Amygdala (tissue), 56 donors: ENCODE data around the gene DHPS.

Experiments used
- DNase-seq, 56 donors: peaks; one replicate each; lab custom pipeline; 2025; lab: John Stamatoyannopoulos, UW

DHPS gene

DNA sequence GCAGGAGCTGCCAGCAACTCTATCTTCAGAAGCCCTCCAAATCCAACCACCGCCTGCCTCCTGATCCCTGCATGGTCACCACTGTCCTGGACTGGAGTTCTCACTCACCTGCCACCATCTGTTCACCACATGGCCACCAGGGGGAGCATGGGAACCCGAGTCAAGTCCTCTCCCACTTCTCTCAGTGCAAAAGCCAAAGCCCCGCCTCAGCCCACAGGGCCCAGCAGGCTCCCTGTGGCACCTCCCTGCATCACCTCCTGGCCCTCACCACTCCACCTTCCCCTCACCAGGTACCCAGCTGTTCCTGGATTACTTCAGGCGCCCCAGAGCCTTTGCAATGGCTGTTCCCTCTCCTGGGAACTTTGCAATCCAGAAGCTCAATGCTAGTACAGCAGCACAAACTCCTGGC is 5.3 kb downstream of the DHPS start:
- DNase-seq: peak in 50 of 56 donors; percentile 6 to 80 (median 36)

- DNase-seq: no peak
Observed at GRCh38 chr19:12675940-12676339, 5.7 kb downstream of the DHPS start.

GRCh38 chr19:12675399-12675798 is 6.3 kb downstream of the DHPS start:
- DNase-seq: no peak

GRCh38 chr19:12672744-12673143 is 8.9 kb downstream of the DHPS start:
- no peak for DNase-seq

DNA sequence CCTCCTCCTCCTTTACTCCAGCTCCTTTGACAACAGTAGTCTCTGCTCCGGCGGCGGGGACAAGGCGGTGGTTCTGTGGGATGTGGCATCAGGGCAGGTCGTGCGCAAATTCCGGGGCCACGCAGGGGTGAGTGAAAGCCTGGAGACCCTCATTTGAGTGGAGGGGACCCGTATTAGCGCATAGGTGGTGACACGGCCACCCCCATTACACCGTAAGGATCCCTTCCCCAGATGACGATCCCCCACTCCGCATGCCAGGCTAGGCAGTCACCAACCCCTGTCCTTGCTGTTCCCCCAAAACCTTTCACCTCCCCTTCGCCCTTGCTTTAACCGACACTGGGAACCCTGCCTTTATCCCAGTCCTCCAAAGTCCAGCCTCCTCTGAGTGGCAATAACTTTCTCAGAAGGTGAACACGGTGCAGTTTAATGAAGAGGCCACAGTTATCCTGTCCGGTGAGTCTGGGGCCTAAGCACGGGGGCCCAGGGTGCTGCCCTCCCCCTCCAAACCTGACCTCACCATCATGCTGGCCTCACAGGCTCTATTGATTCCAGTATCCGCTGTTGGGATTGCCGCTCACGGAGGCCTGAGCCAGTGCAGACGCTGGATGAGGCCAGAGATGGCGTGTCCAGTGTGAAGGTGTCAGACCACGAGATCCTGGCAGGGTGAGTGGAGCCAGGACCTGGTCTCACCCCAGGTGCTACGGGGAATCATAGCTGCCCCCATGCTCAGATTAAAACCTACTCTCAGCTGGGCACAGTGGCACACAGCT is 11.3 kb downstream of the DHPS start:
- DNase-seq: peak in 1 of 56 donors; percentile 34

GRCh38 chr19:12669270-12670158 is 12.2 kb downstream of the DHPS start:
- DNase-seq: peak in 55 of 56 donors; percentile 25 to 90 (median 73)

- DNase-seq: peak in 30 of 56 donors; percentile 26 to 85 (median 60)
Observed at GRCh38 chr19:12668932-12669269, 12.8 kb downstream of the DHPS start.

GRCh38 chr19:12668346-12668745 is 13.3 kb downstream of the DHPS start:
- DNase-seq: no peak

DNA sequence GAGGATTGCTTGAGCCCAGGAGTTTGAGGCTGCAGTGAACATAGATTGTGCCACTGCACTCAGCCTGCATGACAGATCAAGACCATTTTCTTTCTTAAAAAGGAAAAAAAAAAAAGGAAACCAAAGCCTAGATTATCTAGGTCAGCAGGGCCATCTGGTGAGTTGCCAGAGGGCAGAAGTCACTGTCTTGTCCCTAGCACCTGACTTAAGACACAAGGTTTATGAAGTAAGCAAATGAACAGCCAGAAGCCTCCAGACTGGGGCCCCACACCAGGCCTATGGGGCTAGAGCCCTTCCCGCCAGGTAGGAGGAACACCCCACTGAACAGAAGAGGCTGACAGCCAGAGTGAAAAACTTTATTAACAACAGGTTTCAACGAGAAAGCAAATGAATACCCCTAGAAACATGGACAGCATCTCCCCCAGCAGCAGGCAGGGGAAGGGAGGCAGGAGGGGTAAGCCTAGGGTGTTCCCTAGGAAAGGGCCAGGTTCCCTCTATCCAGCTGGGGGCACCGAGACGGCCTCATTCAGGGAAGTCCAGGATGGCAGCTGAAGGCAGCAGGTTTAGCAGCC is 13.9 kb downstream of the DHPS start:
- DNase-seq: no peak

DNA sequence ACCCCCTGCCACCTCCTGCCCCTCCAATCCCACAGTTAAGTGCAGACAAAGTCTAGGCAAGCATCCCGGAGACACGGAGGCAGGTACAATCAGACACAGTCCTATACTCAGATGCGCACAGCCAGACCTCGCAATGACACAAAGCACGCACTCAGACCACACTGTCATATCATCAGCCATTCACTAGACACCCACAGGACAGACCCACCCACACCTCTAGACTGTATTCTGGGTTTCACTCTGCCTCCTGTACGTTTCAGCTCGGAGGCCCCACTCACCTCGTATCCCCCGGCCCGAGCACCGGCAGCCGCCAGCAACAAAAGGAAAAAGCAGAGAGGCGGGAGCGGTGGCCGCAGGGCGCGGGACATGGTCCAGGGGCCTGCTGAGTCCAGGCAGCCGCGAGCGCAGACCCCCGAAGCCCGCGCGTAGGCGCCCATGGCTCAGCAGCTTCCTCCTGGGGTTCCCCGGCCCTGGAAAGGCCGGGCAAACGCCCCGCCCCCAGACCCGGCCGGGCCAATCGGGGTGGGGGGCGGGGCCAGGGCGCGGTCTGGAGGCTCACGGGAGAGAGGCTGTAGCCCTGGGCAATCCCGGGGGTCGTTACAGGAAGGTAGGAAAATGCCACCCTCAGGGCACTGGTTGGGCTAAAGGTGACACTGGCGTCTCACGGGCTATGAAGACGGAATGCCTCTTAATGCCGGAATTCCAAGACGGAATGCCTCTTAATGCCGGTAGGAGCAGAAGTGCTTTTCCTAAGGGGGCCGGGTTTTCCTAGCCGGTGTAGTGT is 15.2 kb downstream of the DHPS start, which contains the start of the genes MAN2B1 and WDR83:
TSS of gene MAN2B1 (minus strand) at position 478 of the 784 bp plus-strand sequence. CDS start at position 437, 41 bp downstream.
TSS of gene WDR83 (plus strand) at position 543 of the 784 bp plus-strand sequence. CDS start 2,984 bp downstream, outside the sequence.
- peak in 50 of 56 donors; percentile 5 to 79 (median 50) for DNase-seq

DNA sequence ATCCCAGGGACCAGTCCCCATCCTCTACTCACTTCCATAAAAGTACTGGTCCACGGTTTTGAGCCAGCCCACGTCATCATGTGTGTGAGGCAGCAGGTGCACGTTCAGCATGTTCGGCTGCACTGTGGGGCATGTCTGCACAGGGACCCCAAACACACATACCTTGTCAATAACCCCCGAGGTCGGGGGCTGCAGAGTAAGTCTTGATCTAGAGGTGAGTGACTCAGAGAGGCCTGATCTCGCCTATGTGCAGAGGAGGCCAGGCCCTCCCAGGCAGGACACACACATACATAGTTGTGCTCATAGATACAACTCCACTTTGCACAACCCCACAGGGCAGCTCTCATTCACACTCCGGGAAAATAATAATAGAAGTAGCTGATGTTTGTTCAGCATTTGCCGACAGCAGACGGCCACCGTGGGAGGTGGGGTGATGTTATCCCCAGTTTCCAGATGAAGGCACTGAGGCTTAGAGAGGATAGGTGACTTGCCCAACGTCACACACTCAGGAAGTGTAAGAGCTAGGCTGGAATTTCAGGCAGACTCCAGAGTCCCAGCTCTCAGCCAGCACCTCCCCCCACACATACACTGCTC is 15.9 kb downstream of the DHPS start:
- DNase-seq: no peak

DNA sequence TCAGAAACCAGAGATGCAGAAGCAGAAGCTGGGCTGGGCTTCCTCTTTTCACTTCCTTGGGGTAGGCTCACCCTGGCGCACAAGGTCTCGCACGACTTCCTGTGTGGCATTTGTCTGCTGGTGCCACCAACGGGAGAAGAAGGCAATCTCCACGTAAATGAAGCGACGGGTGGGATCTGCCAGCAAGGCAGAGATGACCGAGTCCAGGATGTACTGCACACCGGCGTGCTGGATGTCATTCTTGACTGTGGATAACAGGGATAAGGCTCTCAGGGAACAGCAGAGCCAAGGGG is 16.5 kb downstream of the DHPS start:
- peak in 24 of 56 donors; percentile 1 to 56 (median 16) for DNase-seq

DNA sequence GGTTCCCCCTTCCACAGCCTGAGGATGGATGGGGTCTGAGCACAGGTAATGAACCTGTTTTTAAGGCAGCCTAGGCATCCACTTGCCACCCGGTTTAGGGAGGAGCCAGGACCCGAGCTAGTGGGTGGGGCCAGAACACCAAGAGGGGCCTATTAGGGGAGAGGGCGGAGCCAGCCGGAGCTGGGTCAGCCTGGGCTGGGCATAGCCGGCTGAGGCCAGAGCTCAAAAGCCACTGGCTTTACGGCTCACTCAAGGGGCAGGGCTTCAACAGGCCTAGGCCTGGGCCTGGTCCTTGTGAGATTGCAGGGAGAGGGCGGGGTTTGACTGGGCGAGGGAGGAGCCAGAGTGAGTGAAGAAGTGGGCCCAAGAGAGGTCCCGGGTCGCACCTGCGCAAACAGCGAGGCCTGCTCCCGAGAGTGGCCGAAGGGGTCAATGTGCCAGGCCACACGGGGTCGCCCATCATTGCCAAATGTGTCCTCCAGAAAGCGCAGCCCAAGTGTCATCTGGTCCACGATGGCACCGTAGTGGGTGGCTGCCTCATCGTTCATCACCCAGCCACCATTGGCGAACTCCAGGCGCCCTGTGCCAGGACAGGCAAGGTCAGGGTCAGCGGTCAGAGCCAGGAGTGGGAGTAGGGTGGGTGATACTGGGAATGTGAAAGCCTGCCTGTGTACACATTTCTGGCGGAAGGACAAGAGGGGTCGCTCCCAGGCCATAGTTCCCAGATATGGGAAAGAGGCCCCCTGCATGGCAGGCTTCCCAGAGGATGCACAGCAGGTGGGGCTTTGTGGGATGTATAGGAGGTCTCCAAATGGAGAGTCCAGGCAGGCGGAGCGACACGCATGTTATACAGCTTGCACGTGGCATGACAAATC is 17.0 kb downstream of the DHPS start:
- no peak for DNase-seq

DNA sequence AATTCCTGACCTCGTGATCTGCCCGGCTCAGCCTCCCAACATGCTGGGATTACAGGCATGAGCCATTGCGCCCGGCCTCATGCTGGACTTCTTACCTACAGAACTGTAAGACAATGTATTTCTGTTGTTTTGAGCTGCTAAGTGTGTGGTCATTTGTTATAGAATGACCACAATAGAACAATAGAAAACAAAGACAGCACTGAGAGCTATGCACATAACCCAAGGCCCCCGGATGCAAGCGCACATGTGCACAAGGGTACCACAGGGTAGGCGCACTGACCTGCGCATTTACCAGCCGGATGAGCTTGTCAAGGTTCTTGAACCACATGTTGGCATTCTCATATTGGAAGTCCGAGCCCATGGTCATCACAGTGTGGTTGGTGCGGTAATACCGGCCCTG is 20.7 kb downstream of the DHPS start:
- DNase-seq: peak in 15 of 56 donors; percentile 1 to 49 (median 33)

DNA sequence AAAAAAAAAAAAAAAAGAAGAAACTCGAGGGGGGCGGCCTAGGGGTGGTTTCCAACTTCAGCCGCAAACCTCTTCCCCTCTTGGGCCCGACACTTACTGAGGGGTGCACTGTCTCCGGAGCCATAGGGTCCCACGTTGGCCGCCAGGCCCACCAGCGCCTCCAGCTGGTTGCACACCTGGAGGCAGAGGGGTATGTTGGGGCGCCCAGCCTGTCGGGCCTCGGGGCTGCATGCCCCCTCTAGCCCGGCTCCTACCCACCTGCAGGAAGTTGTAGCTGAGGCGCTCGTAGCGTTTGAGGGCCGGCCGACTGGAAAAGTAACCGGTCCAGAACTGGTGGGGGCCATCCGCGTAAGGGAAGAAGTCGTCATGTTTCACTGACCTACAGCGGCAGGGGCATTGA is 23.7 kb downstream of the DHPS start:
- no peak for DNase-seq

GRCh38 chr19:12656899-12657571 is 24.6 kb downstream of the DHPS start:
- DNase-seq: no peak

DNA sequence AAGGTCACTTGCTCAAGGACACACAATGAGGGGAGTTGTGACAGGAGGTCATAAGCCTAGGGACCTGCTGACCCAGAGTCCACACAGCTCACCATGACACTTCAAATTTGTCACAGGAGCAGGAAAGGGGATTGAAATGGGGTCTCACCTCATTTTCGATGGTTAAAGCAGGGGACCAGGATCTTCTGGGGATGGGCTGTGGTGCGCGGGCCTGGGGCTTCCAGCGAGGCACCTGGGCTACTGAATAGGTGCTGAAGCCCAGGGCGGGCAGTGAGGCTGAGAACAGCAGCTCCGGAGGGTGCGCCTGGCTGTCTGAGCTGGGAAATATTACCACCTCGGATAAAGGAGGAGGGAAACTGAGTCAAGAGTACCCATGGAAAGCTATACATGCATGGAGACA is 26.1 kb downstream of the DHPS start:
- no peak for DNase-seq

- DNase-seq: no peak
Observed at GRCh38 chr19:12652219-12652618, 29.5 kb downstream of the DHPS start.
